ENCODE results near the gene EGF. TPM values are rescaled to one million over a fixed set of nuclear protein-coding genes. Genes with fewer than 3 reads are reported as not detected.
"Not testable (repeated sequence)": the region's sequence is repeated elsewhere in the genome, so short reads cannot be mapped to it uniquely, and the experiment has no call there.

Gene EGF
- total RNA-seq, 6 experiments from 2014 or later = 1.1 to 2.2 (median 1.7) TPM

- peaks cover 11% of the 10 kb centered on the region for H3K4me1 Mint-ChIP-seq (ENCODE audit: low read depth)
- H3K27me3 Mint-ChIP-seq (ENCODE audit: insufficient read depth) = 0 out of 2 replicates have a peak, but pooled peaks cover 2% of the 10 kb centered on the region
- H3K27ac Mint-ChIP-seq = no peak overlapping the region
- no peak for TF ChIP-seq CTCF (IDR thresholded peaks at IDR 0.05)
- DNase-seq = no peak
- H3K4me3 Mint-ChIP-seq = no peak overlapping the region
- no peaks in the 10 kb centered on the region for H3K9me3 Mint-ChIP-seq
- H3K36me3 Mint-ChIP-seq (ENCODE audit: low read depth) = no peaks in the 10 kb centered on the region
These were observed 31.1 kb downstream of the EGF start for GRCh38 chr4:109943745-109944144.

- Mint-ChIP-seq H3K27me3 (ENCODE audit: insufficient read depth) (0 out of 2 replicates have a peak, but pooled peaks cover 2% of the 10 kb centered on the region), H3K9me3 (no peaks in the 10 kb centered on the region), H3K4me3 (no peak overlapping the region), H3K4me1 (ENCODE audit: low read depth) (peaks cover 11% of the 10 kb centered on the region), H3K27ac (no peak overlapping the region), H3K36me3 (ENCODE audit: low read depth) (no peaks in the 10 kb centered on the region)
- DNase-seq = no peak
- no peak for TF ChIP-seq CTCF (IDR thresholded peaks at IDR 0.05)
These were observed 31.9 kb downstream of the EGF start for GRCh38 chr4:109944591-109944990.

GRCh38 chr4:109945056-109945455 lies 32.4 kb downstream of the EGF start:
- Mint-ChIP-seq H3K9me3 (no peaks in the 10 kb centered on the region), H3K36me3 (ENCODE audit: low read depth) (no peaks in the 10 kb centered on the region), H3K4me3 (no peak overlapping the region), H3K27me3 (ENCODE audit: insufficient read depth) (0 out of 2 replicates have a peak, but pooled peaks cover 2% of the 10 kb centered on the region), H3K4me1 (ENCODE audit: low read depth) (peaks cover 11% of the 10 kb centered on the region), H3K27ac (no peak overlapping the region)
- TF ChIP-seq CTCF (IDR thresholded peaks at IDR 0.05) = no peak
- no peak for DNase-seq

- H3K4me3 Mint-ChIP-seq = no peak overlapping the region
- no peaks in the 10 kb centered on the region for H3K36me3 Mint-ChIP-seq (ENCODE audit: low read depth)
- no peak for DNase-seq
- TF ChIP-seq CTCF (IDR thresholded peaks at IDR 0.05) = no peak
- peaks cover 3% of the 10 kb centered on the region; the same call in 1 of the 2 replicates for H3K27me3 Mint-ChIP-seq (ENCODE audit: insufficient read depth)
- H3K4me1 Mint-ChIP-seq (ENCODE audit: low read depth) = peaks cover 11% of the 10 kb centered on the region
- no peak overlapping the region for H3K27ac Mint-ChIP-seq
- H3K9me3 Mint-ChIP-seq = no peaks in the 10 kb centered on the region
These were observed 33.4 kb downstream of the EGF start for GRCh38 chr4:109946120-109946519.

GRCh38 chr4:109947457-109947856 lies 34.8 kb downstream of the EGF start:
- Mint-ChIP-seq H3K9me3 (no peaks in the 10 kb centered on the region), H3K27ac (no peak overlapping the region), H3K4me3 (no peak overlapping the region), H3K4me1 (ENCODE audit: low read depth) (peaks cover 11% of the 10 kb centered on the region), H3K27me3 (ENCODE audit: insufficient read depth) (peaks cover 1% of the 10 kb centered on the region; the same call in 1 of the 2 replicates), H3K36me3 (ENCODE audit: low read depth) (no peaks in the 10 kb centered on the region)
- TF ChIP-seq CTCF (IDR thresholded peaks at IDR 0.05) = no peak
- DNase-seq = no peak

- Mint-ChIP-seq H3K4me3 (no peak overlapping the region), H3K36me3 (ENCODE audit: low read depth) (no peaks in the 10 kb centered on the region), H3K4me1 (ENCODE audit: low read depth) (peaks cover 11% of the 10 kb centered on the region), H3K27ac (no peak overlapping the region), H3K9me3 (no peaks in the 10 kb centered on the region), H3K27me3 (ENCODE audit: insufficient read depth) (peaks cover 1% of the 10 kb centered on the region; the same call in 1 of the 2 replicates)
- no peak for TF ChIP-seq CTCF (IDR thresholded peaks at IDR 0.05)
- no peak for DNase-seq
These were observed 35.2 kb downstream of the EGF start for GRCh38 chr4:109947918-109948317.

- H3K36me3 Mint-ChIP-seq (ENCODE audit: low read depth); H3K4me3 Mint-ChIP-seq; H3K9me3 Mint-ChIP-seq; H3K27me3 Mint-ChIP-seq (ENCODE audit: insufficient read depth); H3K27ac Mint-ChIP-seq; DNase-seq: not testable (repeated sequence)
- peaks cover 11% of the 10 kb centered on the region for H3K4me1 Mint-ChIP-seq (ENCODE audit: low read depth)
These were observed 36.5 kb downstream of the EGF start for GRCh38 chr4:109949099-109949718.
